Sigmoid colon (tissue), 7 donors: Measurements from ENCODE around the gene THSD1. TPM values are rescaled to one million over a fixed set of nuclear protein-coding genes. Genes with fewer than 3 reads are reported as not detected.

ENCODE experiments used
- DNase-seq: peaks from one replicate; pipeline ENCODE4 v3.0.0-alpha.2; 2019
- H3K27ac ChIP-seq, 4 donors: fragments of 200-600 bp; sonication (generic); one replicate each; pipeline ENCODE4 v1.5.1; 2016 to 2019; ENCODE audit warnings: mild to moderate bottlenecking in 1 of 4
- H3K27me3 ChIP-seq, 3 donors: fragments of 200-600 bp; sonication (generic); one replicate each; pipeline ENCODE4 v1.5.1; 2019; ENCODE audit warnings: mild to moderate bottlenecking in 1 of 3
- H3K36me3 ChIP-seq, 4 donors: fragments of 200-600 bp; sonication (generic); one replicate each; pipeline ENCODE4 v1.5.1; 2016 to 2019
- H3K4me1 ChIP-seq, 4 donors: fragments of 200-600 bp; sonication (generic); one replicate each; pipeline ENCODE4 v1.5.1; 2017 to 2019
- H3K4me3 ChIP-seq, 4 donors: fragments of 200-600 bp; sonication (generic); one replicate each; pipeline ENCODE4 v1.5.1; 2017 to 2019; ENCODE audit warnings: mild to moderate bottlenecking in 2 of 4, moderate library complexity in 1 of 4
- H3K9me3 ChIP-seq, 4 donors: fragments of 200-600 bp in 3 of 4; sonication (generic) in 3 of 4; one replicate each; pipeline versions ENCODE4 v1.5.1 to v1.6.1; 2013 to 2019
- CTCF ChIP-seq, 4 experiments: fragments of 450-650 bp in 3 of 4; fragments of 200-600 bp in 1 of 4; IDR thresholded peaks; one replicate each; pipeline ENCODE4 v1.5.1; 2016 to 2019; ENCODE audit warnings: antibody characterized with exemption in 4 of 4, mild to moderate bottlenecking in 3 of 4, moderate library complexity in 2 of 4
- EP300 ChIP-seq, 4 donors: sonication (generic); formaldehyde crosslinking; IDR thresholded peaks; one replicate each; pipeline ENCODE4 v1.6.1; 2017; ENCODE audit warnings: antibody characterized with exemption in 4 of 4
- POLR2A ChIP-seq, 2 donors: fragments of 450-650 bp; IDR thresholded peaks; one replicate each; pipeline ENCODE4 v1.6.1; 2016; ENCODE audit warnings: antibody characterized with exemption in 2 of 2, mild to moderate bottlenecking in 2 of 2, moderate library complexity in 2 of 2
- POLR2AphosphoS5 ChIP-seq, 4 donors: sonication (generic); formaldehyde crosslinking; IDR thresholded peaks; one replicate each; pipeline ENCODE4 v1.6.1; 2017; ENCODE audit warnings: antibody characterized with exemption in 4 of 4
- WGBS, 2 donors: extraction: QIAGEN DNeasy Blood & Tissue Kit; methylation state at CpG; one replicate each; pipeline ENCODE4 v1.1.7; 2013; 5-methylcytosine and 5-hydroxymethylcytosine counted together
- intact Hi-C: fragments of 100-400 bp; cut with DNase I; formaldehyde crosslinking; loops from one replicate; pipeline ENCODE4 v1.15.1; 2023
- polyA plus RNA-seq, 3 donors: library from polyadenylated mRNA; stranded (reverse); fragments of 200-250 nt; gene quantifications; one replicate each; pipeline ENCODE4 v1.2.3, GENCODE V29; 2013
- total RNA-seq, 4 donors: library from RNA; depleted of rRNA; stranded (reverse); fragments of >200 nt; gene quantifications; one replicate each; pipeline ENCODE4 v1.1.0, GENCODE V29; 2016
- donor health status: healthy with polysubstance abuse.
- donor health status: Bipolar disorder and iron deficiency.
- donor health status: healthy.

Gene THSD1
- total and polyA plus RNA-seq, 7 donors: 0.60 to 6.4 (median 3.6) TPM; not detected in 1

GRCh38 chr13:52428295-52428694 is 22.3 kb upstream of the THSD1 start:
- intact Hi-C loops: no loop called here
- no peak overlapping the region for H3K27ac ChIP-seq
- no peaks in the 10 kb centered on the region for H3K4me1 ChIP-seq
- TF ChIP-seq POLR2A (IDR thresholded peaks at IDR 0.05): no peak
- no peak for TF ChIP-seq POLR2AphosphoS5 (IDR thresholded peaks at IDR 0.05)
- no peak for TF ChIP-seq EP300 (IDR thresholded peaks at IDR 0.05)
- TF ChIP-seq CTCF (IDR thresholded peaks at IDR 0.05): no peak
- peaks cover 4 to 91% (median 24%) of the 10 kb centered on the region in 4 donors for H3K36me3 ChIP-seq
- WGBS, 2 donors: 28 to 66% methylated on average over 2 of the region's 2 CpGs
- no peak for DNase-seq
- no peaks in the 10 kb centered on the region for H3K9me3 ChIP-seq
- H3K4me3 ChIP-seq: no peak overlapping the region
- H3K27me3 ChIP-seq: no peaks in the 10 kb centered on the region

GRCh38 chr13:52421216-52421615 is 15.2 kb upstream of the THSD1 start:
- TF ChIP-seq EP300 (IDR thresholded peaks at IDR 0.05) (no peak), CTCF (IDR thresholded peaks at IDR 0.05) (no peak), POLR2A (IDR thresholded peaks at IDR 0.05) (no peak), POLR2AphosphoS5 (IDR thresholded peaks at IDR 0.05) (no peak)
- Histone ChIP-seq H3K27ac (no peak overlapping the region), H3K27me3 (no peaks in the 10 kb centered on the region), H3K36me3 (peaks cover 7 to 93% (median 42%) of the 10 kb centered on the region in 4 donors), H3K4me1 (no peaks in the 10 kb centered on the region), H3K4me3 (no peak overlapping the region), H3K9me3 (no peaks in the 10 kb centered on the region)
- intact Hi-C loops: no loop called here
- WGBS, 2 donors: 93% methylated on average over 3 of the region's 3 CpGs
- DNase-seq: no peak

GRCh38 chr13:52419080-52419479 is 13.1 kb upstream of the THSD1 start:
- intact Hi-C loops: no loop called here
- Histone ChIP-seq H3K36me3 (peaks cover 7 to 93% (median 46%) of the 10 kb centered on the region in 4 donors), H3K4me1 (no peaks in the 10 kb centered on the region), H3K4me3 (no peak overlapping the region), H3K9me3 (no peaks in the 10 kb centered on the region), H3K27ac (no peak overlapping the region), H3K27me3 (no peaks in the 10 kb centered on the region)
- DNase-seq: no peak
- TF ChIP-seq EP300 (IDR thresholded peaks at IDR 0.05): no peak
- no peak for TF ChIP-seq POLR2AphosphoS5 (IDR thresholded peaks at IDR 0.05)
- TF ChIP-seq CTCF (IDR thresholded peaks at IDR 0.05): no peak
- TF ChIP-seq POLR2A (IDR thresholded peaks at IDR 0.05): no peak
- WGBS, 2 donors: 41 to 70% methylated on average over 1 of the region's 1 CpG

GRCh38 chr13:52414963-52415362 is 9.0 kb upstream of the THSD1 start:
- intact Hi-C loops: no loop called here
- TF ChIP-seq POLR2AphosphoS5 (IDR thresholded peaks at IDR 0.05) (no peak), CTCF (IDR thresholded peaks at IDR 0.05) (no peak)
- H3K9me3 ChIP-seq: no peaks in the 10 kb centered on the region
- peaks cover 0 to 85% (median 37%) of the 10 kb centered on the region in 4 donors for H3K36me3 ChIP-seq
- 82 to 87% methylated on average over 1 of the region's 1 CpG for WGBS, 2 donors
- no peaks in the 10 kb centered on the region for H3K27me3 ChIP-seq
- H3K4me1 ChIP-seq: no peaks in the 10 kb centered on the region
- no peak for DNase-seq
- H3K4me3 ChIP-seq: no peak overlapping the region
- no peak overlapping the region for H3K27ac ChIP-seq

- no peak for DNase-seq
- WGBS, 2 donors: 96 to 100% methylated on average over 1 of the region's 1 CpG
- Histone ChIP-seq H3K36me3 (peaks cover 0 to 87% (median 34%) of the 10 kb centered on the region in 4 donors), H3K4me3 (no peak overlapping the region), H3K9me3 (no peaks in the 10 kb centered on the region), H3K27me3 (no peaks in the 10 kb centered on the region), H3K27ac (no peak overlapping the region), H3K4me1 (no peaks in the 10 kb centered on the region)
- TF ChIP-seq POLR2AphosphoS5 (IDR thresholded peaks at IDR 0.05) (no peak), CTCF (IDR thresholded peaks at IDR 0.05) (no peak), POLR2A (IDR thresholded peaks at IDR 0.05) (no peak)
- intact Hi-C loops: no loop called here
Observed at GRCh38 chr13:52414051-52414450, 8.1 kb upstream of the THSD1 start.
